HUES6 (cell line): ENCODE results near the gene PHIP.
"Not testable (repeated sequence)": the region's sequence is repeated elsewhere in the genome, so short reads cannot be mapped to it uniquely, and the experiment has no call there.

ENCODE experiments used
- H3K27ac ChIP-seq: 2 replicates; pipeline ENCODE4 v1.7.0; 2013; ENCODE audit warnings: low read depth, mild to moderate bottlenecking, low read length, inconsistent platforms
- H3K27me3 ChIP-seq: 2 replicates; pipeline ENCODE4 v1.6.1; 2013; ENCODE audit warnings: low read length; ENCODE audit not compliant: control insufficient read depth, insufficient read depth
- H3K36me3 ChIP-seq: 2 replicates; pipeline ENCODE4 v1.6.1; 2013; ENCODE audit warnings: low read length; ENCODE audit not compliant: control insufficient read depth, insufficient read depth
- H3K4me1 ChIP-seq: 2 replicates; pipeline ENCODE4 v1.6.1; 2013; ENCODE audit warnings: low read length; ENCODE audit not compliant: control insufficient read depth, insufficient read depth
- H3K4me3 ChIP-seq: 2 replicates; pipeline ENCODE4 v1.5.1; 2013; ENCODE audit warnings: low read depth, low read length
- H3K9ac ChIP-seq: one replicate; pipeline ENCODE4 v1.6.1; 2013; ENCODE audit warnings: mild to moderate bottlenecking, low read length
- H3K9me3 ChIP-seq: 2 replicates; pipeline ENCODE4 v1.6.1; 2013; ENCODE audit warnings: low read depth, low read length; ENCODE audit not compliant: control insufficient read depth, insufficient read depth

The PHIP gene

GRCh38 chr6:78908621-78909020 is 169.4 kb downstream of the PHIP start:
- Histone ChIP-seq H3K4me3 (no peak overlapping the region), H3K27me3 (peaks cover 26% of the 10 kb centered on the region), H3K4me1 (peaks cover 6% of the 10 kb centered on the region; the same call in 1 of the 2 replicates), H3K36me3 (no peaks in the 10 kb centered on the region), H3K9ac (no peak overlapping the region), H3K27ac (no peak overlapping the region), H3K9me3 (no peaks in the 10 kb centered on the region)

GRCh38 chr6:78896227-78896626 is 181.8 kb downstream of the PHIP start:
- H3K4me3 ChIP-seq = no peak overlapping the region
- H3K9me3 ChIP-seq = no peaks in the 10 kb centered on the region
- H3K36me3 ChIP-seq = no peaks in the 10 kb centered on the region; the same call in 1 of the 2 replicates

GRCh38 chr6:78889901-78890300 is 188.2 kb downstream of the PHIP start:
- not testable (repeated sequence) for H3K27me3 ChIP-seq, H3K4me1 ChIP-seq

More at GRCh38 chr6:78896227-78896626, 181.8 kb downstream of the PHIP start:
- Histone ChIP-seq H3K9ac (no peak overlapping the region), H3K27ac (no peak overlapping the region), H3K27me3 (no peaks in the 10 kb centered on the region), H3K4me1 (no peaks in the 10 kb centered on the region)

More at GRCh38 chr6:78889901-78890300, 188.2 kb downstream of the PHIP start:
- not testable (repeated sequence) for H3K27ac ChIP-seq, H3K9me3 ChIP-seq, H3K9ac ChIP-seq, H3K4me3 ChIP-seq, H3K36me3 ChIP-seq
